Mesendoderm (in vitro differentiated cells): Measurements from ENCODE around the gene SCRN1.
A peak's percentile ranks its signal among the peaks of the same experiment; 100 is the strongest.

Experiments
- DNase-seq: peaks from one replicate; pipeline ENCODE4 v3.0.0; 2013
- H2AK5ac ChIP-seq: 2 replicates; pipeline ENCODE4 v1.6.1; 2013; ENCODE audit warnings: low read length, inconsistent platforms
- H2BK120ac ChIP-seq: 2 replicates; pipeline ENCODE4 v1.6.1; 2013; ENCODE audit warnings: low read depth, mild to moderate bottlenecking, low read length, moderate library complexity, mixed read lengths
- H2BK15ac ChIP-seq: replicated peaks from 2 replicates; pipeline ENCODE4 v1.6.1; 2013; ENCODE audit warnings: low read depth, mild to moderate bottlenecking, moderate library complexity
- H2BK5ac ChIP-seq: 2 replicates; pipeline ENCODE4 v1.6.1; 2013; ENCODE audit warnings: low read length, inconsistent platforms
- H3K18ac ChIP-seq: 2 replicates; pipeline ENCODE4 v1.6.1; 2013; ENCODE audit warnings: mild to moderate bottlenecking, low read length, mixed read lengths
- H3K23ac ChIP-seq: one replicate; pipeline ENCODE4 v1.6.1; 2013; ENCODE audit warnings: low read length
- H3K27ac ChIP-seq: 2 replicates; pipeline ENCODE4 v1.5.1; 2013; ENCODE audit warnings: low read depth, mild to moderate bottlenecking, inconsistent platforms, low read length, moderate library complexity
- H3K27me3 ChIP-seq: 2 replicates; pipeline ENCODE4 v1.6.1; 2013; ENCODE audit warnings: low read length, control low read depth, mild to moderate bottlenecking, inconsistent platforms; ENCODE audit not compliant: insufficient read depth, poor library complexity
- H3K36me3 ChIP-seq: 2 replicates; pipeline ENCODE4 v1.6.1; 2013; ENCODE audit warnings: low read length, inconsistent platforms; ENCODE audit not compliant: control insufficient read depth, insufficient read depth
- H3K4ac ChIP-seq: one replicate; pipeline ENCODE4 v1.6.1; 2013; ENCODE audit warnings: low read depth, mild to moderate bottlenecking, low read length, moderate library complexity
- H3K4me1 ChIP-seq: 2 replicates; pipeline ENCODE4 v1.6.1; 2013; ENCODE audit warnings: low read depth, low read length, inconsistent platforms; ENCODE audit not compliant: control insufficient read depth
- H3K4me2 ChIP-seq: 2 replicates; pipeline ENCODE4 v1.6.1; 2013; ENCODE audit warnings: low read length
- H3K4me3 ChIP-seq: 2 replicates; pipeline ENCODE4 v1.5.1; 2013; ENCODE audit warnings: mild to moderate bottlenecking, low read length
- H3K56ac ChIP-seq: one replicate; pipeline ENCODE4 v1.6.1; 2013; ENCODE audit warnings: low read length
- H3K79me1 ChIP-seq: 2 replicates; pipeline ENCODE4 v1.6.1; 2013; ENCODE audit warnings: low read length, inconsistent platforms
- H3K79me2 ChIP-seq: 2 replicates; pipeline ENCODE4 v1.6.1; 2013; ENCODE audit warnings: mild to moderate bottlenecking, low read length; ENCODE audit not compliant: control insufficient read depth, insufficient read depth
- H3K9ac ChIP-seq: 2 replicates; pipeline ENCODE4 v1.6.1; 2013; ENCODE audit warnings: low read length, inconsistent platforms
- H4K5ac ChIP-seq: one replicate; pipeline ENCODE4 v1.6.1; 2013; ENCODE audit warnings: low read length
- H4K8ac ChIP-seq: one replicate; pipeline ENCODE4 v1.6.1; 2013; ENCODE audit warnings: low read depth, mild to moderate bottlenecking, control low read depth, low read length, moderate library complexity
- WGBS: extraction: QIAGEN DNeasy Blood & Tissue Kit; methylation state at CpG from one replicate; pipeline ENCODE4 v1.1.7; 2013; ENCODE audit warnings: low lambda C conversion rate, missing lambda C conversion rate; ENCODE audit not compliant: insufficient coverage; ENCODE audit errors: extremely low coverage; 5-methylcytosine and 5-hydroxymethylcytosine counted together

SCRN1 gene

DNA sequence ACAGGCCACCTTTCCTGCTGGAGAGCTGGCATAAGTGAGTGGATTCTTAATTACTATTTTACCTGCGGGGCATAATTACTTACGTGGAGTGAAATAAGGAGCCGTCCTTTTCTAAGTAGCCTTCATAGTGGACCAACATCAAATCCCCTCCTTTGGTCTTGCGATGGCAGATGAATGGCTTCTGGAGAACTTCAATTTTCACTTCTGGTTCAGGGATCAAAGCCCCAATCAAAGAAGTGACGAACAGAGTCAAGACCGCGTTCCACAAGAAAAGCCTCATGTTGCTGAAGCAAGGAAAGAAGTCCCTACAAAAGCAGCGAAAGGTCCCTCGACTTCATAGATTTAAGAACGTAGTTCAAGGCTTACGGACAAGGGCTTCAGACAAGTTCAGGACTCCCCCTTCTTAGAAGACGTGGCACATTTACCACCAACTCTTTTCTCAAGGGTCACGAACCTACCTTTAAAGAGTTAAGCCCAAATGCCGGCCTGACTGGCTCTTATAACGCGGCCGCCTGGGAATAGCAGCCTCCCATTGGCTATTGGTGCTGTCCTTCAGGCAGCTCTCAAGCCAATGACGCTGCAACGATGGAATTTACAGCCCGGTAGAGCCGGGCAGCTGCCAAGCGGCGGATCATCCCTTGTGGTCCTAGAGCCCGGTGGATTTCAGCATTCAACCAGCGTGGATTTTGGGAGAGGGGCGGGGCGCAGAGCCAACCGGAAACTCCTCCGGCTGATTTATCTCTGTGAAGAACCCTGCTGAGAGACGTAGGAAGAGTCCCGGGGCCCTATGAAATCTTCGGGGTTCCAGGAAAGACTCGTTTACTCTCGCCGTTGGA lies 36.8 kb upstream of the SCRN1 start, which contains the start of gene FKBP14:
FKBP14 (minus strand) TSS at position 474 of the 836 bp plus-strand sequence; CDS start at position 280, 194 bp downstream.
- peak within 1 kb of the TSS; percentile 91 for H2BK5ac ChIP-seq
- no peak within 1 kb of the TSS for H2BK120ac ChIP-seq
- peaks cover 52% of the 10 kb centered on the region for H3K79me2 ChIP-seq
- peaks cover 26% of the 10 kb centered on the region for H3K79me1 ChIP-seq
- H3K18ac ChIP-seq = peak within 1 kb of the TSS; percentile 94
- no peaks in the 10 kb centered on the region for H3K27me3 ChIP-seq
- no peak within 1 kb of the TSS for H3K23ac ChIP-seq
- H3K4me1 ChIP-seq = peaks cover 15% of the 10 kb centered on the region
- H3K9ac ChIP-seq = peak within 1 kb of the TSS; percentile 98
- H4K8ac ChIP-seq = peak within 1 kb of the TSS; percentile 65
- H2AK5ac ChIP-seq = no peak within 1 kb of the TSS
- H3K4me3 ChIP-seq = peak within 1 kb of the TSS; percentile 99
- H3K4me2 ChIP-seq = peak within 1 kb of the TSS; percentile 95
- peak within 1 kb of the TSS; percentile 87 for H3K27ac ChIP-seq
- WGBS = no CpG with 5 or more reads among the region's 35 CpGs
- peak within 1 kb of the TSS; percentile 93 for H3K4ac ChIP-seq
- H4K5ac ChIP-seq = no peak within 1 kb of the TSS
- H2BK15ac ChIP-seq = peak within 1 kb of the TSS; percentile 10
- H3K56ac ChIP-seq = peak within 1 kb of the TSS; percentile 98
- peak; percentile 100 for DNase-seq
- no peaks in the 10 kb centered on the region for H3K36me3 ChIP-seq

DNA sequence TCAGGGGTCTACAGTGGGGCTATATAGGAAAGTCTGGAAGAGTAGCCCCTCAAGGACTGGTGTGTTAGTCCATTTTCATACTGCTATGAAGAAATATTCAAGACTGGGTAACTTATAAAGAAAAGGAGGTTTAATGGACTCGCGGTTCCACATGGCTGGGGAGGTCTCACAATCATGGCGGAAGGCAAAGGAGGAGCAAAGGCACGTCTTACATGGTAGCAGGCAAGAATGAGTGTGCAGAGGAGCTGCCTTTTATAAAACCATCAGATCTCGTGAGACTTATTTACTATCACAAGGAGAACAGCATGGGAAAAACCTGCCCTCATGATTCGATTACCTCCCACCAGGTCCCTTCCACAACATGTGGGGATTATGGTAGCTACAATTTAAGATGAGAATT lies 33.9 kb upstream of the SCRN1 start:
- H3K9ac ChIP-seq = no peak overlapping the region
- H3K4ac ChIP-seq = no peak overlapping the region
- H3K4me2 ChIP-seq = no peak overlapping the region
- no peak overlapping the region for H2BK15ac ChIP-seq
- DNase-seq = no peak
- no peak overlapping the region for H2BK120ac ChIP-seq
- H3K27me3 ChIP-seq = no peaks in the 10 kb centered on the region
- peaks cover 6% of the 10 kb centered on the region for H3K4me1 ChIP-seq
- H4K8ac ChIP-seq = no peak overlapping the region
- WGBS = no CpG with 5 or more reads among the region's 6 CpGs
- no peak overlapping the region for H4K5ac ChIP-seq
- no peak overlapping the region for H2AK5ac ChIP-seq
- no peak overlapping the region for H3K18ac ChIP-seq
- no peak overlapping the region for H3K23ac ChIP-seq
- no peak overlapping the region for H3K4me3 ChIP-seq
- no peak overlapping the region for H3K27ac ChIP-seq
- H3K79me1 ChIP-seq = peaks cover 14% of the 10 kb centered on the region
- H3K36me3 ChIP-seq = no peaks in the 10 kb centered on the region
- no peak overlapping the region for H2BK5ac ChIP-seq
- H3K56ac ChIP-seq = no peak overlapping the region
- peaks cover 28% of the 10 kb centered on the region for H3K79me2 ChIP-seq

DNA sequence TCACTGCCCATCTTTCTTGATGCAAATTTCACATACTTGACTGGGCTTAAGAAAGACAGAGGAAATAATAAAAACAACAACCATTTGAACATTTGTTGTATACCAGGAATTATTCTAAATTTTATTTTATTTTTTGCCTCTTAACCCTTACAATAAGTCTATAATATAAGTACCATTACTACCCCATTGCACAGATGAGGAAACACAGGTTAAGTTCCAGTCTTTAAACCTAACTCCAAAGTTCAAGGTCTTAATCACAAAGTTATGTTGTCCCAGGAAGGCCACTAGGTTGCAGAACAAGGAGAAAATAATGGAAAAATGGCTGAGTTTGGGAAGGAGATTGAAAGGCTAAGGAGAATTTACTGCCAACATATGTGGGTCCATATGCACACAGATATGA lies 33.4 kb upstream of the SCRN1 start:
- Histone ChIP-seq H3K27ac (no peak overlapping the region), H3K4ac (no peak overlapping the region), H3K9ac (no peak overlapping the region), H3K56ac (no peak overlapping the region), H2BK5ac (no peak overlapping the region), H2AK5ac (no peak overlapping the region), H3K79me1 (peaks cover 14% of the 10 kb centered on the region), H3K4me1 (peaks cover 6% of the 10 kb centered on the region), H3K27me3 (no peaks in the 10 kb centered on the region), H4K8ac (no peak overlapping the region), H4K5ac (no peak overlapping the region), H2BK15ac (no peak overlapping the region), H3K4me2 (no peak overlapping the region), H3K18ac (no peak overlapping the region), H3K79me2 (peaks cover 28% of the 10 kb centered on the region), H3K36me3 (no peaks in the 10 kb centered on the region), H3K4me3 (no peak overlapping the region), H3K23ac (no peak overlapping the region), H2BK120ac (no peak overlapping the region)
- no peak for DNase-seq

DNA sequence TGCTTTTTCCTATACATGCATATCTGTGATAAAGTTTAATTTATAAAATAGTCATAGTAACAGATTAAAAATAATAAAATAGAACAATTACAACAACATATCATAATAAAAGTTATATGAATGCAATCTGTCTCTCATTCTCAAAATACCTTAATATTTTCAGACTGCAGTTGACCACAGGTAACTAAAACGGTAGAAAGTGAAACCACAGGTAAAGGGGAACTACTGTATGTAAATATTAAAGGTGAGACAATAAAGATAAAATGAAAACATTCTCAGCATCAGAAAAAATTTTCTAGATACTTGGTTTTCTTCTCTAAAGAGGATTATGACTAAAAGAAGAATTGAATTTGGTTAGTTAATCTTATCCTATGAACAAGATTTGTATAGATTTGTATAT lies 30.9 kb upstream of the SCRN1 start:
- Histone ChIP-seq H3K4me1 (peaks cover 6% of the 10 kb centered on the region), H2BK15ac (no peak overlapping the region), H3K36me3 (no peaks in the 10 kb centered on the region), H3K18ac (no peak overlapping the region), H3K23ac (no peak overlapping the region), H3K27ac (no peak overlapping the region), H2BK120ac (no peak overlapping the region), H2AK5ac (no peak overlapping the region), H3K27me3 (no peaks in the 10 kb centered on the region), H3K79me2 (peaks cover 24% of the 10 kb centered on the region), H3K4me3 (no peak overlapping the region), H2BK5ac (no peak overlapping the region), H3K4me2 (no peak overlapping the region), H3K9ac (no peak overlapping the region), H3K56ac (no peak overlapping the region), H3K79me1 (peaks cover 13% of the 10 kb centered on the region), H4K5ac (no peak overlapping the region), H3K4ac (no peak overlapping the region), H4K8ac (no peak overlapping the region)
- DNase-seq = no peak
- WGBS = no CpG with 5 or more reads among the region's 1 CpG

DNA sequence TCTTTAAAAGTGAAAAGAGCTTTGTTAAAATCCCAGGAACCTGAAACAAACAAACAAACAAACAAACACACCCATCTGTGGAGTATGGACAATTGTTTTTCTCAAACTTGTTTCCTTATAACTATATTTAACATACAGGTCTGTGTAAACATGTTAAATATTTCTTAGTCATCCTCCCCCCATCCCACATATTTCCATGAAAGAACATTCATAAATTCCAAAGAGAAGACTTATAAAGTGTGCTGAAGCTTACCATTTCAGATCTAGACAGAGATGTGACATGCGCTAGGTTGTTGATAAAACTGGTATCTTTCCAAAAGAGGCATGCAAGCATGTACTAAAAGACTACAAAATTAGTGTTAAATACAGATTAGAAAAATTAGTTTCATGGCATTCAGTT lies 30.4 kb upstream of the SCRN1 start:
- H3K18ac ChIP-seq = no peak overlapping the region
- H3K9ac ChIP-seq = no peak overlapping the region
- H3K4me1 ChIP-seq = peaks cover 3% of the 10 kb centered on the region
- no peak overlapping the region for H3K23ac ChIP-seq
- WGBS = no CpG with 5 or more reads among the region's 1 CpG
- H2BK120ac ChIP-seq = no peak overlapping the region
- H3K27me3 ChIP-seq = no peaks in the 10 kb centered on the region
- H3K4me2 ChIP-seq = no peak overlapping the region
- no peaks in the 10 kb centered on the region for H3K36me3 ChIP-seq
- DNase-seq = no peak
- H3K56ac ChIP-seq = no peak overlapping the region
- H4K8ac ChIP-seq = no peak overlapping the region
- H2BK5ac ChIP-seq = no peak overlapping the region
- peaks cover 18% of the 10 kb centered on the region for H3K79me2 ChIP-seq
- no peak overlapping the region for H3K4me3 ChIP-seq
- no peak overlapping the region for H2AK5ac ChIP-seq
- no peak overlapping the region for H3K4ac ChIP-seq
- H3K27ac ChIP-seq = no peak overlapping the region
- H4K5ac ChIP-seq = no peak overlapping the region
- peaks cover 9% of the 10 kb centered on the region for H3K79me1 ChIP-seq
- no peak overlapping the region for H2BK15ac ChIP-seq

DNA sequence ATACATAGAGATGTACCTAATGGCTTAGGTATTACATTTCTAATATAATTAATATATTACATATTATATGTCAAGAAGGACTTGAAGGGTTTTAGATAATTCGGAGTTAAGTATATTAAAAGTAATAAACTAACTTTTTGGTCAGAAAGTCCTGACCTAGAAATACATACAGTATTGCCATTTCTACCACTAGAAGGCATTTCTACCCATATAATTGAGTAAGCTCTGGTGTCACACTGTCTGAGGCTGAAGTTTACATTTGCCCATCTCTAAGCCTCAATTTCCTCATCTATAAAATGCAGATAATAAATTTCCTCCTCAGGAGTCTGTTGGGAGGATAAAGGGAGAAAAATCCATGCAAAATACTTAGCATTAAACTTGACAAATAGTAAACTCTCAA lies 29.8 kb upstream of the SCRN1 start:
- no peaks in the 10 kb centered on the region for H3K36me3 ChIP-seq
- no peak overlapping the region for H3K56ac ChIP-seq
- peaks cover 2% of the 10 kb centered on the region for H3K4me1 ChIP-seq
- H3K4me3 ChIP-seq = no peak overlapping the region
- no peak overlapping the region for H4K5ac ChIP-seq
- WGBS = no CpG with 5 or more reads among the region's 1 CpG
- no peak overlapping the region for H2AK5ac ChIP-seq
- H3K9ac ChIP-seq = no peak overlapping the region
- H3K27me3 ChIP-seq = no peaks in the 10 kb centered on the region
- H3K79me1 ChIP-seq = peaks cover 9% of the 10 kb centered on the region
- H3K23ac ChIP-seq = no peak overlapping the region
- H2BK5ac ChIP-seq = no peak overlapping the region
- H4K8ac ChIP-seq = no peak overlapping the region
- no peak overlapping the region for H3K4me2 ChIP-seq
- H2BK15ac ChIP-seq = no peak overlapping the region
- H3K79me2 ChIP-seq = peaks cover 13% of the 10 kb centered on the region
- no peak overlapping the region for H2BK120ac ChIP-seq
- H3K27ac ChIP-seq = no peak overlapping the region
- no peak overlapping the region for H3K18ac ChIP-seq
- no peak overlapping the region for H3K4ac ChIP-seq
- no peak for DNase-seq
